GM21576 (cell line): Measurements from ENCODE around the gene PAK4.

Experiments
- ATAC-seq: cut with Tn5 transposase; IDR thresholded peaks from one replicate; pipeline ENCODE4 v1.9.1; 2021; ENCODE audit warnings: mild to moderate bottlenecking, moderate library complexity; ENCODE audit not compliant: unreplicated experiment

Gene PAK4

DNA sequence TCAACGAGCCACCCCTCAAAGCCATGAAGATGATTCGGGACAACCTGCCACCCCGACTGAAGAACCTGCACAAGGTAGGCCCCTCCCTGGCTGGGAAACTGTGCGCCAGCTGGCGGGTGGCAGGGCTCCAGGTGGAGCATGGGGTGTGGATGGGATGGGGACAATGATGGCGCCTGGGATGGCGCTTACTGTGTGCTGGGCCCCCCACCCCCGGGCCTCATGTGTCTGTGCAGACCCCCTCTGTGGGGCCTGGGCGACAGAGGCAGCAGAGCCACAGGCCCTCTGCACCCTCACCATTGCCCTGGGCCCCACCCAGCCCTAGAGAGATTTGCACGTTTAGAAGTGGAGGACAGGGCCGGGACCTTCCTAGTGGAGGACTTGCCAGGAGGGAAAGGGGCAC is 52.1 kb downstream of the PAK4 start:
- no peak for ATAC-seq

GRCh38 chr19:39178296-39179006 is 52.9 kb downstream of the PAK4 start:
- ATAC-seq = no peak

DNA sequence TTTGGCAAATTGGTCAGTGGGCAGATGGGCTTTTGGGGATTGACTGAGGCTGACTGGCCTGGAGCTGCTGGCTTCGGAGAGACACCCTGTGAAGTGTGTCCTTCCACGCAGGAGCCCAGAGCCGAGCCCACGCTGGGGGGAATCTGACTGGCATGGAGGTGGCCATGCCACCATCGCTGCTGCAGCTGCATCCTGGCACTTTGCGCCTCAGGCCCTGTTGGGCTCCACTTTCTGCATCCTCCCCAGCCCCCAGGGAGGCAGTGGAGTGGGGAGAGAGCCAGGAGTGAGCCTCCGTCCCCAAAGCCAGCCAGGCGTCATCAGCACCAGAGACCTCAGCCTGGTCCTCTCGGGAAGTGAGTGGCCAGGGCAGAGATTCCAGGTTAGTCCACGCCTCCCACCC is 54.2 kb downstream of the PAK4 start:
- no peak for ATAC-seq

DNA sequence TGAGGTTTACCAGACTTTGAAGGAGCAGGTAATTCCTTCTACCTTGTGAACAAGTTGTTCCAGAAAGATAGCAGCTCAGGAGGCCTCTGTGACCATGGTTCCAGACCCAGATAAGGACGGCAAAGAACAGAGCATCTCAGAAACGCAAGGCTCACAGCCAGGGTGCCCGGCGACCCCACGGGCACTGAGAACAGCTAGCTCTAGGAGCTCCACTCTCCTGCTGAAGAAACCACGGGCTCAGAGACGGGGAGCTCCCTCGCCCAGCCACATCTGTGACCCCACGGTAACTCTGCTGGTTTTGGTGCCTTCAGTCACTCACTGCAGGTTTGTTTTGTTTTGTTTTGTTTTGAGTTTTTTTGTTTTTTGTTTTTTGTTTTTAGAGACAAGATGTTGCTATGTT is 55.2 kb downstream of the PAK4 start:
- ATAC-seq = no peak

DNA sequence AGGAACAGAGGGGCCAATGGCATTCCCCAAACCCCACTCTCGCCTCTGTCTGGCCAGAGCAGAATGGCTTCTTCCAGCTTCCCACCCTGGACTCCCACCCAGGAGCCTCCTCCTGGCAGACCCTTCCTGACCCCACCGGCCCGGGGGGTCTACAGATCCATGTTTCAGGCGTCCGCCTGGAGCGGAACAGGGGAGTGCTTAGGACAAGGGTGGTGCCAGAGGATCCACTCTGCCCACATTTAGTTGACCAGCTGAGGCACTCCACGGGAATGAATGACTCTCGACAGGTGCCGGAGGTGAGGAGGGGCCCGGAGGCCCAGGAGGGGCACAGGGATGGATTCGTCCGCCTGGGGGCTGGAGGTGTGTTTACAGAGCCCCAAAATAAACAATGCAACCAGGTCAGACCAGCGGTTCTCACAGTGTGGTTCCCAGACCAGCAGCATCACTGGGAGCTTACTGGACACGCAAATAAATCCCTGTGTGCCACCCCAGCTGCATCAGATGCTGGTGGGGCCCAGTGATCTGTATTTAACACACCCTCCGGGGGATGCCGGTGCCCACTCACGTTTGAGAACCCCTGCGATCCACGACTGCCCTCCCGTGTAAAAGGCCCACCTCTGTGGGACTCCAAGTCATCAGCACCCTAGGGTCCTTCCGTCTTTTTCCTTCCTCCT is 56.1 kb downstream of the PAK4 start:
- no peak for ATAC-seq

GRCh38 chr19:39182174-39182505 is 56.6 kb downstream of the PAK4 start:
- no peak for ATAC-seq

DNA sequence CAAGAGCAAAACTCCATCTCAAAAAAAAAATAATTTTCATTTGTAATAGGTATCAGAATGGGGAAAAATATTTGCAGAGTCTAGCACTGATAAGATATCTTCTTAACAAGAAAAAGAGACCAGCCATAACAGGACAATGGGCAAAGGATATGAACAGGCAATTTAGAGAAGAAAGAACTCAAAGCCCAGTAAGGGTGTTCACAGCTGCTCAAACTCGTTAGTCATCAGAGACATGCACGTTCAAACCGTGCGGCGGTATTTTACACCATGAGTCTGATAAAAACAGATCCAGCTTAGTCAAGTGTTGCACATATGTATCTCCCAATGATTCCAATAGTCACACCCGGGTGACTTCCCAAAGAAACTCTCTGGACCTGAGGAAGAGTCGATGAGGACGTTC is 57.5 kb downstream of the PAK4 start:
- no peak for ATAC-seq

- no peak for ATAC-seq
Observed at GRCh38 chr19:39186391-39186790, 60.8 kb downstream of the PAK4 start.

GRCh38 chr19:39187552-39187943 is 62.0 kb downstream of the PAK4 start:
- no peak for ATAC-seq

DNA sequence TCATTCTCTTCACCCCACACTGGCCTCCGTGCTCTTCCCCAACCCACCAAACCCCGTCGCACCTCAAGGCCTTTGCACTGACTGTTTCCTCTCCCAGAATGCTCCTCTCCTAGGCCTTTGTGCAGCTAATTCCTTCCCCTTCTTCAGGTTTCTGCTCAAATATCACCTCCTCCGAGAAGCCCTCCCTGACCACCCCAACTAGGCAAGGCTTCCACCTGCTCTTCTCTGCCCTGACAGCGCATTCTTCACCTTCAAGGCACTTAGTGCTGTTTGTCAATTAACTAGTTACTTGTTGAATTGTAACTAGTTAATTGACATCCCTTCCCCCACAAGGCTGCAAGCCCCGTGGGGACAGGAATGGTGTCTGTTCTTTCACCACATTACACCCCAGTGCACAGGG is 63.4 kb downstream of the PAK4 start:
- no peak for ATAC-seq

DNA sequence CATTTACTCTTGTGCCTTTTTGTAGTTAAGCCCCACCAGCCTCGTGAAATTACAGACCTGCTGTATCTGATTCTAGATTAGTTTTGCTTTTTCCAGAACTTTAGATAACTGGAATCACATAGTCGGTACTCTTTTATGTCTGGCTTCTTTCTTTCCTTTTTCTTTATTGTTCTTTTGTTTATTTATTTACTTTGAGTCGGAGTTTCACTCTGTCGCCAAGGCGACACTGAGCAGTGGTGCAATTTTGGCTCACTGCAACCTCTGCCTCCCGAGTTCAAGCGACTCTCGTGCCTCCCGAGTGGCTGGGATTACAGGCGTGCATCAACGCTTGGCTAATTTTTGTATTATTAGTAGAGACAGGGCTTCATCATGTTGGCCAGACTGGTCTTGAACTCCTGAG is 65.2 kb downstream of the PAK4 start:
- no peak for ATAC-seq

DNA sequence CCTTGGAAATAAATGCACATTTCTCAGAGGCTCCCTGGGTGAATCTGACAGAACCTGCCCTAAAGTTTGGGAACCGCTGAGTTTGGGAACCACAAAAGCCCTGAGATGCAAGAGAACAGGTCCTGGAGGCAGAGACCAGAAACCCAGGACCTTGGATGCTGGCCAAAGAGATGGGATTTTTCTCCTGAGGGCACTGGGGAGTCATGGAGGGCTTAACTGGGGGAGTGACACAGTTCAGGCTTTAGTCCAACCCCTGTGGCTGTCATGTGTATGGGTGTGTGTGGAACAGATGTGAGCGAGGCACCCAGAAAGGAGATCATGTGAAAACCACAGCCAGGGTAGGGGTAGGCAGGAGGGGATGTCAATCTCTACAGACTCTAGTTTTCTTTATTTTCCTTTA is 67.3 kb downstream of the PAK4 start:
- no peak for ATAC-seq

GRCh38 chr19:39193803-39194202 is 68.2 kb downstream of the PAK4 start:
- no peak for ATAC-seq

- no peak for ATAC-seq
Observed at GRCh38 chr19:39194832-39195542, 69.4 kb downstream of the PAK4 start.

- no peak for ATAC-seq
Observed at GRCh38 chr19:39195755-39196154, 70.2 kb downstream of the PAK4 start.

GRCh38 chr19:39196320-39196719 is 70.7 kb downstream of the PAK4 start:
- no peak for ATAC-seq

DNA sequence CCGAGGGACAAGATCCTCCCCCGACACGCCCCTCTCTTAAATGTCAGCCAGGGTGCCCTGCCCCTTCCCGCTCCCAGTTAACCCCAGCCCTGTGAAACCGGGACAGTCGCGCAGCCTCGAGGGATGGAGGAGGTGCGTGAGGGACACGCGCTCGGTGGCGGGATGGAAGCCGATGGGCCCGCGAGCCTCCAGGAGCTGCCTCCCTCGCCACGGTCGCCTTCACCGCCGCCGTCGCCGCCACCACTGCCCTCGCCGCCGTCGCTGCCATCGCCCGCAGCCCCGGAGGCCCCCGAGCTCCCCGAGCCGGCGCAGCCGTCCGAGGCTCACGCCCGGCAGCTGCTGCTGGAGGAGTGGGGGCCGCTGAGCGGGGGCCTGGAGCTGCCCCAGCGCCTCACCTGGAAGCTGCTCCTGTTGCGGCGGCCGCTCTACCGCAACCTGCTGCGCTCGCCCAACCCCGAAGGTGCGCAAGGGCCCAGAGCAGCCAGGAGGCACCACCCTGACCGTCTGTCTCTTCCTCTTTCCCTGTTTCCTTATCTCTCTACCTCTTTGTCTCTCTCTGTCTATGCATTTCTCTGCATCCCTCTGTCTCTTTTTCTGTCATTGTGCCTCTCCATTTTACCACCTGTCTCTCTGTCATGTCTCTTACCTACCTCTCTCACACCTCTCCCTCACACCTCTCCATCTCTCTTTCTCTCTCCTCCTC is 71.4 kb downstream of the PAK4 start, which contains the start of gene NCCRP1:
Gene NCCRP1 (plus strand): TSS at position 105 of the 703 bp plus-strand sequence. CDS start 19 bp downstream, at position 124.
- no peak for ATAC-seq

GRCh38 chr19:39197808-39198207 is 72.2 kb downstream of the PAK4 start:
- ATAC-seq = no peak

GRCh38 chr19:39199025-39199424 is 73.4 kb downstream of the PAK4 start:
- ATAC-seq = no peak

- no peak for ATAC-seq
Observed at GRCh38 chr19:39200066-39200802, 74.6 kb downstream of the PAK4 start.

GRCh38 chr19:39200803-39201115 is 75.2 kb downstream of the PAK4 start:
- ATAC-seq = no peak
